ENCODE measurements around the gene OR10R2.
"Not testable (repeated sequence)": the region's sequence is repeated elsewhere in the genome, so short reads cannot be mapped to it uniquely, and the experiment has no call there.

Gene OR10R2, protein sequence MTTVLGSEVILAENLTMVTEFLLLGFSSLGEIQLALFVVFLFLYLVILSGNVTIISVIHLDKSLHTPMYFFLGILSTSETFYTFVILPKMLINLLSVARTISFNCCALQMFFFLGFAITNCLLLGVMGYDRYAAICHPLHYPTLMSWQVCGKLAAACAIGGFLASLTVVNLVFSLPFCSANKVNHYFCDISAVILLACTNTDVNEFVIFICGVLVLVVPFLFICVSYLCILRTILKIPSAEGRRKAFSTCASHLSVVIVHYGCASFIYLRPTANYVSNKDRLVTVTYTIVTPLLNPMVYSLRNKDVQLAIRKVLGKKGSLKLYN

DNA sequence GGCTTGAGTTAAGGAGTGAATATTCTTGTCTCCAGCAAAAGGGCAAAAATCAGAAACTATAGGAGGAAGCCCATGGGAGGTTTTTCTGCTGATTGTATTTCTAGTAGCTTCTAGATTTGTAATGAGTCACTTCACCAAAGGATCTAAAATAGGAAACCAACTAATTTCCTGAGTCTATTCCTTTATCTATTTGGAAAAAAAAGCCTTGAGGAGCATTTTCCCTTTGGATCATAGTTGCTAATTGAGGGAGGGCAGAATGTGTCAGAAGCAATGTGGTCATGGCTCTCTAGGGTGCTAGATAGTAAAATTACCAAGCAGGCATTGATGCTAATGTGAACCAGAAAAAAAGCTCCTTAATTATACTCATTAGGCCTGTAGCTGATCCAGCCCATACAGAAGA, at the start of gene OR10R2:
TSS of gene OR10R2 (plus strand) at position 301 of the 400 bp plus-strand sequence. CDS start 106 bp downstream, outside the sequence.
- no peak for DNase-seq

DNA sequence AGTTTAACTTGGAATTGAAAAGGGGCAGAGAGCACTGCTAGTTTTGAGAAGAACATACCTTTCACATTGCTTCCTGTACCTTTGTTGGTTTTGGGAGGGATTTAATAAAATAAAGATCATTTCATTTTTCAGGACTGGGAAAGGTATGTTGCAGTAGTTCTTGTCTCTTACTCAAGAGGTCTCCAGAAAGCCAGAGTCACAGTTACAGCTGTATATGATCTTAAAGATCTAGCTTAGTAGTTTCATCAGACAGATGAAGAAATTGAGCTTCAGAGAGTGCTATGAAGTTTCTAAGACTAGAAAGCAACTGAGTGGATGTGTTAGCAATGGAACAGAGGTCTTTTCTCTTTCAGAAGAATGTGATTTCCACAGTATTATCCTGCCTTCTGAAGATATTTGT, 47.0 kb upstream of the OR10R2 start:
- DNase-seq = no peak

DNA sequence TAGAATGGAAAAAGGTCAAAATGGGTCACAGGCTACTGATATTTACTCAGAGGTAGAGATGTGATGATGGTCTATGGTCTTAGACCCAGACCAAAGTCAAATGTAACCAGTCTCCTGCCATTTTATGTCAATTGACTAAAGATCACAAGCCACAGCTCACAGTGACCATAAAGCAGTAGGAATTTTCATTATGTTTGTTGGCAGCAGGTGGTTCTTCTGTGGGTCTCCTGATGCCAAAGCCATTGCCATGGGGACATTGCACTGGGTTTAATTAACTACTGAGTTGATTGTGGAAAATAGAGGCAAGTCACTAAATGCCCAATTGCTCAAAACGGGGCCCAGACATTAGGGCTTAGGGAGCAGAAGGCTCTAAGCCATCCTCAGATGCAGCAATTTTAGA, 45.9 kb upstream of the OR10R2 start, which contains the start of gene OR10K2:
TSS of gene OR10K2 (minus strand) at position 101 of the 400 bp plus-strand sequence. CDS start 5,371 bp downstream, outside the sequence.
- no peak for DNase-seq

DNA sequence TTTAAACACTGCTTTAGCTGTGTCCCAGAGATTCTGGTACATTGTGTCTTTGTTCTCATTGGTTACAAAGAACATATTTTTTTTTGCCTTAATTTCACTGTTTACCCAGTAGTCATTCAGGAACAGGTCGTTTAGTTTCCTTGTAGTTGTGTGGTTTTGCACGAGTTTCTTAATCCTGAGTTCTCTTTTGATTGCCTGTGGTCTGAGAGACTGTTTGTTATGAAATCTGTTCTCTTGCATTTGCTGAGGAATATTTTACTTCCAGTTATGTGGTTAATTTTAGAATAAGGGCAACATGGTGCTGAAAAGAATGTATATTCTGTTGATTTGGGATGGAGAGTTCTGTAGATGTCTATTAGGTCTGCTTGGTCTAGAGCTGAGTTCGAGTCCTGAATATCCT, 41.9 kb upstream of the OR10R2 start:
- DNase-seq = not testable (repeated sequence)

DNA sequence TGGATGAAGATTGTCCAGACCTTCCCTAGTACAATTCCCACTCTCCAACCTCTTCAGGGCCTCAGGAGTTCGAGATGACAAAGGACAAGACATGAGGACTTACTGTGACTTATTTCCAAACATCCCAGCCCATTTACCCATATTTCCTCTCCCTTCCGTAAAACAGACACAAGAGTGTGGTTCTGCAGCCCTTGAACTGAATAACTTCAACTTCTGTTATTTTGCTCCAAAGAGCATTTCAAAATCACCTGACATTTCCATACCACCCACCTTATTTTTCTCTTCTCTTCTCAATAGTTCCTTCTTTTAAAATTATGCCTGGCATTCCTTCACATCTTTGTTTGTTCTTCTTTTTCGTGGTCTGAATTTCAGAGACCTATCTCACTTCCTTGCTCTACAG, 37.3 kb upstream of the OR10R2 start:
- DNase-seq = no peak

DNA sequence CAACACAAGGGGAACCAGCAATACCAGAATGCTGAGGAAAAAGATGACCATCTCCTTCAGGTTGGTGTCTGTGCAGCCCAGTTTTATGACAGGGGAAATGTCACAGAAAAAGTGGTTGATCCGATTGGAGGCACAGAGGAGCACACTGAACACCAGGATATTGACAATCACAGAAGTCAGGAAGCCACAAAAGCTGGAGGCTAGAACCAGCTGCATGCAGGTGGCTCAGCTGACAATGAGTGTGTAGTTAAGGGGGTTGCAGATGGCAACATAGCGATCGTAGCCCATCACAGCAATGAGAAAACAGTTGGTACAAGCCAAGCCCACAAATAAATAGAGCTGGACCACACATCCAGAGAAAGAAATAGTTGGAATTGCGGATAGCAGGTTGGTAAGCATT, 26.6 kb upstream of the OR10R2 start:
- no peak for DNase-seq

DNA sequence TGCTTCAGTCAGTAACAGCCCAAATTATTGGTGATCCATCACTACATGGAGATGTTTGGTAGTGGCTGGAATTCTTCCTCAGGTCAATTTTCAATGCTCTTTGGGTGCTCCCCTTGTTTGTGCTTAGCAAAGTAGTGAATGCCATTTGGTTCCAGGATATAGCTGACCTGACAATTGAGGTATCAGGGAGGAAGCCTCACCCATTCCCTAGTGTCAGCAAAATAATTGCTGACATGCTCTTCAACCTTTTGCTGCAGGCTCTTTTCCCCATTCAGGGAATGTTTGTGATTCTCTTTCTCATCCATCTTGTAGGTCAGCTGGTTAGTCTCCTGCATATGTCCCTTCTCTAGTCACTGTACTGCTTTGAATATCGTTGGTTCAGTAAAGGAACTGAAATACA, 17.5 kb upstream of the OR10R2 start:
- no peak for DNase-seq

DNA sequence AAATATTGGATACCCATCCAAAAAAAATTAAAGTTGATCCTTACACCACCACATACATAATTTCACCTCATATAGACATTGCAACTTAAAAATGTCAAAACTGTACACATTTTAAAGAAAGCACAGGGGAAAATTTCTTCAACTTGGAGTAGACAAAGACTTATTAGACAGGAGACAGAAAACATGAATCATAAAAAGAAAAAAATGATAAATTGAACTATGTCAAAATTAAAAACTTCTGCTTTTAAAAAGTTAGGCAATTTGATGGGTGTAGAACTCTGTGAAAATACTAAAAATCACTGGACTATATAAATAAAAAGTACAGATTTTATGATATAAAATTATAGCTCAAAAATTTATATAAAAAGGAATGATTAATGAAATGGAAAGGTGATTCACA, 14.8 kb upstream of the OR10R2 start:
- DNase-seq = no peak

DNA sequence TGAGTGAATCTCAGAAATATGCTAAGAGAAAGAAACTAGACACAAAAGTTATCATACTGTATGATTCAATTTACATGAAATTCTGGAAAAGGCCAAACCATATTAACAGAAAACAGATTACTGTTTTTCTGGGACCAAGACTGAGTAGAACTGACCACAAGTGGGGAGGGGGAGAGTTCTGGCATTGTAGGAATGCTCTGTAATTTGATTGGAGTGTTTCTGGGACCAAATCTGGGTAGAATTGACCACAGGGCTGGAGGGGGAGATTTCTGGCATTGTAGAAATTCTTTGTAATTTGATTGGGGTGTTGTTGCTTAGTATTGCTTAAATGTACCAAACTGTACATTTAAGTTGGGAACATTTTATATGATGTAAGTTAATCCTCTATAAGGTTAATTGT, 13.8 kb upstream of the OR10R2 start:
- no peak for DNase-seq

DNA sequence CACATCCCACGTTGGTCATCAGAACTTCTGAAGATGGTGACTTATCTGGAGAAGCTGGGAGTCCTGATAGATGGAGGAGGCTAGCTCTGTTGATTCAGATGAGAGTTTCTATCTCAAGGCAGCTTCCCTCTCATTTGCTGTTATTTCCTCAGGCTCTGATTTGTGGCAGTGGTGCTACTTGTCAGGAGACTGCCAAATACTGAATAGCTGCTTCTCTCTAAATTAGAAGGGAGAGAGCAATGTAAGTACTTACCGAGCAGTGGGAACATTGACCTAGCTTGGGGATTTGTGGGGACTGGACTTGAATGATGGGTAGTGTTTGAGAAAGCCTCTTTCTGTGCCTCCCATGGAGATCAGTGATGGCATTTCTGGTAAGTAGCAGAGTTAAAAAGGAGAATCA, 10.5 kb upstream of the OR10R2 start, which contains the start of gene OR10K1:
TSS of gene OR10K1 (plus strand) at position 301 of the 400 bp plus-strand sequence. CDS start 3,728 bp downstream, outside the sequence.
- no peak for DNase-seq

DNA sequence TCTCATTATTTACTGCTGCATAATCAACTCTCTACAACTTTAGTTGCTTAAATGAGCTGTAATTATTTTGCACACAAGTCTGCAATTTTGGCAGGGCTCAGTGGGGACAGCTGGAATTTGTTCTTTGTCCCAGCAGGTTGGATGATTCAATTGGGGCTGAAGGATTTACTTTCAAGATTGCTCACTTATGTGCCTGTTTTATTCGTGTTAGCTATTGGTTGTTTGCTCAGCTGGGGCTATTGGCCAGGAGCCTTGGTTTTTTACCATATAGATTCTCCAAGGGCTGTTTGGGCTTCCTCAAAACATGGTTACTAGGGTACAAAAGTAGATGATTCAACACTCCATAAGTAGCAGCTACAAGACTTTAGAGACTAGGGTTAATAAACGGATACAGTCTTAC, 13.4 kb downstream of the OR10R2 start:
- no peak for DNase-seq

DNA sequence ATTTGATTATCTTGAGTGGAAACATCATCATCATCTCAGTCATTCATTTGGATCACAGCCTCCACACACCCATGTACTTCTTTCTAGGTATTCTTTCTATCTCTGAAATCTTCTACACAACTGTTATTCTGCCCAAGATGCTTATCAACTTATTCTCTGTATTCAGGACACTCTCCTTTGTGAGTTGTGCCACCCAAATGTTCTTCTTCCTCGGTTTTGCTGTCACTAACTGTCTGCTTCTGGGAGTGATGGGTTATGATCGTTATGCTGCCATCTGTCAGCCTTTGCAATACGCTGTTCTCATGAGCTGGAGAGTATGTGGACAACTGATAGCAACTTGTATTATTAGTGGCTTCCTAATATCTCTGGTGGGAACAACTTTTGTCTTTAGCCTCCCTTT, 19.3 kb downstream of the OR10R2 start:
- DNase-seq = no peak

DNA sequence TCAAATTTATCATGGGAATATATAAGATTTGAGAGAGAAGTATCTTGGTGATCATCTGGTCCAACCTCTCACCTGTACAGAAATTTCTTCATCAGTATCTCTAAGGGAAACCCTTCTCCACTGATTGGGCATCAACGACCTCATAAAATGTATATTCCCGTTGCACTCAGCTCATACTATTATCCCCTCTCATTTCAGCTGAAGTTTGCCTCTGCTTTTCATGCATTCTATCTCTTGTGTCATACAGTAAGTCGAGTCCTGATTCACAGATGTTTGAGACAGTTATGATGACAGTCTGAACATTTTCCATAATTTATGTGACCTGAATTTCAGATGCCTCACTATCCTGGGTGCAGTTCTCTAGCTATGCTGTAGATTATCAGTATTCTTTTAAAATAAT, 21.0 kb downstream of the OR10R2 start:
- no peak for DNase-seq

DNA sequence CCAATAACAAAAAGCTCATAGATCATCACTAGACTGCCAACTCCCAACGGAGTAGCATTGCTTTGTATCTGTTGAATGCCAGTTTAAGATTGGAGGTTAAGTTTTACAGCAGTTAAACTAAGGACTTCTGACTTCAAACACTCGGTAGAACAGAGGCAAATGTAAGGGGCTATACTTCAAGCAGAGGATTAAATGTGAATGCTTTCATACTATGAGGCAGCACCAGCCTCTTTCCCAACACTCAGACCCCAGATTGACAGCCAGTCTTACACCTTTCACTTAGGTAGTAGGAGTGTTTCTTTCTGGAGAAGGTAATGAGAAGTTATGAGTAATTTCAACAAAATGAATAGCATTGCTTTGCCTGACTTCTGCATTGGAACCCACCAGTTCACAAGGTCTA, 22.8 kb downstream of the OR10R2 start:
- DNase-seq = no peak

DNA sequence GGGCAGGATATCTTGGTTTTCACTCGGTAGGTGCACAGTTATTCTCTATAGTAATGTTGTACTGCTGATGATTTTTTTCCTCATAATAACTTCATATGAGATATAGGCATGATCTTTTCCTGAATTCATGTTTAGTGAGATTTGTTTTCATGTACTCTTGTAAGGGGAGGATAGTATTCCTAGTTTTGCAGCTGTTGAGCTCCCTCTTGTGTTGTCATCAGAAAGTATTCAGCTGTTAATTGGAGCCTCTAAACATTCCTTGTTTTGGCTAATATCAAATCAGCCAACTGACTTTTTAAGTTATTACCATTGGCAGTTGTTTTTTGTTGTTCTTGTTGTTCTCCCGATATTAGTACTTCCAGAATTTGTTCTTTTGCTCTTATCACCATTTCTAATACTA, 24.4 kb downstream of the OR10R2 start:
- no peak for DNase-seq

DNA sequence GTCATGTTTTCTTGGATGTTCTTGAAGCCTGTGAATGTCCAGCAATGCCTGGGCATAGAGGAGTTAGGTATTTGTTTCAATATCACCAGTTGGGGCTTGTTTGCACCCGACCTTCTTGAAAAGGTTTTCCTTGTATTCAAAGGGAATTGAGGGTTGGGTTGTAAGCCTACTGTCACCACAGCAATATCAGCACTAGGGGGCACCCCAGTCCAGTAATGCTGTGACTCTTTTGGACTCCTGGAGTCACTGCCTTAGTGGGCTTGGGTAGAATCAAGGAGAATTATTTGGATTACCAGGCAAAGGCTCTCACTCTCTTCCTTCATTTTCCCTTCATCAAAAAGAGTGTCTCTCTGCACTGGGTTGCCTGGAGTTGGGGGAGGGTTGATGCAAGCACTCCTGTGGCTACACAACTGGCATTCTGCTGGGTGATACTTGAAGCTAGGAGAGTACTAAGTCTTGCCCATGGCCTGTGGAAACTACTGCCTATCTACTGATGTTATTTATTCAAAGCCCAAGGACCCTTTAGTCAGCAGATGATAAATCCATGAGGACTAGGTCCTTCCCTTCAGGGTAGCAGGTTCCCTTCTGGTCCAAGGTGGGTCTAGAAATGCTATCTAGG, 34.5 kb downstream of the OR10R2 start:
- no peak for DNase-seq

DNA sequence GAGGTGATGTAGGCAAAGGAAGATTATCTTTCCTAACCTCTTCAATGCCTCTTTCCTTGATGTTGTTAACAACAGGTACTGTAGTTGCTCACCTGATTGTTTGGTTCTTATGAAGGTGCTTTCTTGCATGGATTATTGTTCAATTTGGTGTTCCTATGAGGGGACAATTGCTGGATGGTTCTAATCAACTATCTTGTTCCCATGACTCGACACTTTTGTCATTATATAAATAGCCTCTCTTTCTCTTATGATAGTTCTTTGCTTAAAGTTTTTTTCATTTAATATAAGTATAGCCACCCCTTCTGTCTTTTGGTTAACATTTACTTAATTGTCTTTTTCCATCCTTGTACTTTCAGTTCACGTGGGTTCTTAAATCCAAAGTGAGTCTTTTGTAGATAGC, 35.5 kb downstream of the OR10R2 start:
- DNase-seq = no peak

DNA sequence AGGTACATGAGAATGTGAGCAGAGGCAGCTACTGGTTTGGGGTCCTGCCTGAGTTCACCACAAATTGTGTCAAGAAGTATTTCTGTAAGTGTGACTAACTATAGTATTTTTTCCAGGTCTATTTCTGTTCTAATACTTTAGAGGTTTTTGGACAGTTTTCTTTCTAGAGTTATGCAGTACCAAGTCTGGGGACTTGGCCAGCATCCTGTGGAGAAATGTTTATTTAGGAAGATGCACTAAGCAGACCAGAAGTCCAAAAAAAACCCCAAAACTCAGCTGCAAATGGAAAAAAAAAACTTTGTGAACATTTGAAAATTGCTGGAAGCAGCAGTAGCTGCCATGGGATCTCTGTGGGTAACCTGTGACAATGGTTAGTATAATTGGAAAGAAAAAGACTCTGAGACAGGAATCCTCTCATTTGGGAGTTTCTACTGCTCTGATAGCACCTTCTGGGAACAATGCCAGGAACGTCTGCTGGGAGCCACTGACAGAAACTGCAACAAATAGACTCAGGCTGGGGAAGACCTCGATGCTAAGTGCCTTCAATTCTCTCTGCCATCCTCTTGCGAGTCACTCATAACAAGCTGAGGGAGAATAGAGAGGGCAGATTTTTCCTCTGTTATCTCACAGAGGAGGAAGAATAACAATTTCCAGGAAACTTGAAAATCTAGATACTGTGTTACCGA, 37.6 kb downstream of the OR10R2 start:
- no peak for DNase-seq

DNA sequence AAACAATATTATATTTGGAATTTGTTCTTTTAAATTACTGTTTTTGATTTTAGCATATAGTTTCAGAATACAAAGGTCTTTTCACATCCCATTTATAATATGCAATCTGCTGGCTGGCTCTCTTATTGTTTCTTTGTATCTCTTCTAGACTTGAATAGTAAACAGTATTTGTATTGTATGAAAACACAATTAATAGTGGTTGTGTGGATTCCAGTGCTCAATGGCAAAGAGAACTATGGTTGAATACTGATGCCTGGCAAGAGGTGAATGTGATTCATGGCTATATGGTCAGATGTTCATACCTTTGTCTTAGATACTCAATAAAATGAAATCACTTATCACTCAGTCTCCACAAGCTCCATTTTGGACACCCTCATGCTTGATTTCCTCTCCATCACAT, 44.9 kb downstream of the OR10R2 start:
- no peak for DNase-seq

DNA sequence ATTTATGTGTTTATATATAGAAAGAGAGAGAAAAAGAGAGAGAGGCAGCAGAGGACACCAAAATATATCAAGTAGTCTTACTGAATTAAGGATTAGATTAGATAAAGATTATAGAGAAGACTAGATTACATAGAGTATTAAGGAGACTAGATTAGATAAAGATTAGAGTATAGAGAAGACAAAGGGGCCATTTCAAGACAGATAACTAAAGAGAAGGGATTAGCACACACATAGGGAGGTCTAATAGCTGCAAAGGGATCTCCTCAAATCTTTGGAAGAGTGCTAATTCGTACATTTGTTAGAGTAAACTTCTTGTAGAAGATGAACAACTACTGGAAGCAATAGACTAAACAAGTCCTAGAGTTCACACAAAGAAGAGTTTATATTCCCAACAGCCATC, 48.0 kb downstream of the OR10R2 start:
- DNase-seq = no peak

DNA sequence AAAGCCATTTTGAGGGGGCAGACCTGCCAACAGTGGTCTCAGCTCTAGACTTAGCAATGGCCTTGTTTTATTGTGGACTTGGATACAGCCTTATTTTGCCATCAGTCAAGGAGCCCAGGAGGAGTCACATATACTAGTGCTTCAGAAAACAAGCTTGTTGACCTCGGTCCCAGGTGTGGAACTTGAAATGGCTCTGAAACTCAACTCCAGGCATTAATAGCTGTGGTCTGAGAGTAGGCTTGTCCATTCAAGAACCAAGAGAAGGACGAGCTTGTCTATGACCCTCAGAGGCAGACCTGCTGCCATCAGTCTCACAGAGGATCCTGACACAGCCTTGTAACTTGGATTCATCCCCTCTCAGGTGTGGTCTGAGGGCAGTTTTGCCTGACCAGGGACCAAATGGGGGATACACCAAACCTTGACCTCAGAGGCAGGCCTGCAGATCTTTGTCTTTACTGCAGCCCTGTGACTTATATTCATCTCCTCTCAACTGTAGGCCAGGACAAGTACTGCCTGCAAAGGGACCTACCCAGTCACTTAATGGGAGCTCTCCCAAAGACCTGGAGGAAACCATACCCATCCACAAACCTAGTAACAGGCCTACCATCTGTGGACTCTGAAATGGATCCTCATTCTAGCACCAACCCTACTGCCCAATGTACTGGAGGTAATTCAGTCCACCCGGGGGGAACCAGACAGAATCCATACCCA, 49.1 kb downstream of the OR10R2 start:
- no peak for DNase-seq

DNA sequence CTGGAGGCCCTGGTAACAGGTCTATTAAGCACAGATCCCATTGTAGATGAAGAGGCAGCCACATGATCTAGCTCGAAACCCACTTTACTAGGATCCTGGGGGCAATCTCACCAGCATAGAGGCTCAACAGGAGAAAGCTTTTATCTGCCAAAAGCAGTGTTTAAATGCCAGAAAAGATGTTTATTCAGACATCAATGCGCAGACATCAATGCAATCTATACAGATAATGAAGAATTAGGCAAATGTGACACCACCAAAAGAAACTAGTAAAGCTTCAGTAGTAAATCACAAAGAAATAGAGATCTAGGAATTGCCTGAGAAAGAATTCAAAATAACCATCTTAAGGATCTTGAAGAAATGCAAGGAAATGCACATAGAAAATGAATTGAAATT, 49.6 kb downstream of the OR10R2 start:
- no peak for DNase-seq

DNA sequence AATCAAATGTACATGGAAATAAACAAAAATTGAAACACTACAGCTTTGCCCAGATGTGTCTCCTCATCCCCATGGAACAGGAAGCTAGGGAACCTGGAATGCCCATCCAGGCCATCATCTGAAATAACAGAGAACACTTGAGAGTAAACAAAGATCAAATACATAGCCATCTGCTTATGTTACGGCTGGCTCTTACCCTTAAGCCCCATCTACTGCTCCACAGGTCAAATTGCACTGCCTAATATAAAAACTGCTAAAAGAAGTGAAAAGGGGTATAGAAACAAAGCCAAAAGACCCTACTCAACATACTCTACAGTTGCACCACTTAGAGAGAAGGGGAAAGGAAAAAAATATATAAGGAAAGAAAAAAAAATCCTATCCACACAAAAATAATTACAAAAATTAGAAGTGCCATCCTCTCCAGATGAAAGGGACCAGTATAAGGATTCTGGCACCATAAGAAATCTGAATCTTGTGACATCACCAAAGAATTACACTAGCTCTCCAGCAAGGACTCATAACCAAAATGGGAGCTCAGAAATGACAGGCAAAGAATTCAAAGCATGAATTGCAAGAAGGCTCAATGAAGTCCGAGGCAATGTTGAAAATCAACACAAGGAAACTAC, 55.3 kb downstream of the OR10R2 start:
- no peak for DNase-seq

Measured in activated CD4-positive, alpha-beta T cell treated with anti-CD3 and anti-CD28 coated beads for 1 hour (primary cell).